D721Med (cell line): Measurements from ENCODE around the gene GK2.

Source experiments
- DNase-seq: peaks from one replicate; pipeline ENCODE4 v3.0.0; 2011; ENCODE audit warnings: low spot score; ENCODE audit not compliant: insufficient read length
- FAIRE-seq: peaks from 2 replicates; lab custom pipeline; 2011; peaks lifted over from hg19 to GRCh38; lab: Jason Lieb, UNC
- TF ChIP-seq, protein P1 (sequence below): IDR thresholded peaks from 2 replicates; pipeline ENCODE4 v1.5.1; 2012; ENCODE audit warnings: mild to moderate bottlenecking, control low read depth; ENCODE audit not compliant: insufficient read depth; ENCODE audit errors: missing control alignments

GK2 gene

DNA sequence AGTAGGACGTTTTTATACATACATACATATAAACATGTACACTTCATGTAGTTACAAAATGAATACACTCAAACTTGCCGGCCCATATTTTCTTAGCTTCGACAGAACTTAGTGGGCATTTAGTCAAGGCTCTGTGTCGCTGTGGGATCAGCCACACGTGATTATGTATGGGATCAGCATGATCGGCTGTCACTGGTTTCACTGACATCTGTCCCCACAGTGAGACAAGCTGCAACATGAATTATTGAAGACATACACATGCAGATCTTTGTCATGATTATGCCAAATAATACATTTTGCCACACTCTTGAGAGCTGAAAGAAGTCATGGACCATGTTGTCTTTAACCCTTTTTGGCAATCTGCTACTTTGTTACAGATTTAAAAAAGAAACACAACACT is 44.0 kb downstream of the GK2 start:
- TF ChIP-seq, protein P1, sequence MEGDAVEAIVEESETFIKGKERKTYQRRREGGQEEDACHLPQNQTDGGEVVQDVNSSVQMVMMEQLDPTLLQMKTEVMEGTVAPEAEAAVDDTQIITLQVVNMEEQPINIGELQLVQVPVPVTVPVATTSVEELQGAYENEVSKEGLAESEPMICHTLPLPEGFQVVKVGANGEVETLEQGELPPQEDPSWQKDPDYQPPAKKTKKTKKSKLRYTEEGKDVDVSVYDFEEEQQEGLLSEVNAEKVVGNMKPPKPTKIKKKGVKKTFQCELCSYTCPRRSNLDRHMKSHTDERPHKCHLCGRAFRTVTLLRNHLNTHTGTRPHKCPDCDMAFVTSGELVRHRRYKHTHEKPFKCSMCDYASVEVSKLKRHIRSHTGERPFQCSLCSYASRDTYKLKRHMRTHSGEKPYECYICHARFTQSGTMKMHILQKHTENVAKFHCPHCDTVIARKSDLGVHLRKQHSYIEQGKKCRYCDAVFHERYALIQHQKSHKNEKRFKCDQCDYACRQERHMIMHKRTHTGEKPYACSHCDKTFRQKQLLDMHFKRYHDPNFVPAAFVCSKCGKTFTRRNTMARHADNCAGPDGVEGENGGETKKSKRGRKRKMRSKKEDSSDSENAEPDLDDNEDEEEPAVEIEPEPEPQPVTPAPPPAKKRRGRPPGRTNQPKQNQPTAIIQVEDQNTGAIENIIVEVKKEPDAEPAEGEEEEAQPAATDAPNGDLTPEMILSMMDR = no peak
- FAIRE-seq = peak; percentile 38
- DNase-seq = no peak

DNA sequence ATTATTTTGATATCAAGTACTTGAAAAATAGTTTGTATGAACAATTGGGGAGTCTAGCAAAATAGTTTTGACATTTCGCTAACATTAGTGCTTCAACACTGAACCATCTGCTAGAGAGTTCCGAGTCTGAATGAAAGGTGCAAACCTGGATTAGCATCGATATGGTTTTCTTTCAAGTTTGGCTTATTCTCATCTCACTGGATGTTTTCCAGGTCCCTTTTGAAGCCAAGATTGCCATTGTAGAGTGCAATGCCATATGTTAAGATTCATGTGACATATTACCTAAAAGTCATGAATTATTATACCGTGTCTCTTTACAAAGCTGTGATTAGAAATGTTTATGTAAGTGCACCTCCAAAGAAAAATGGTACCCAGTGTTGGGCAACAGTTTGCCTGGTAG is 45.4 kb downstream of the GK2 start:
- DNase-seq (no peak), FAIRE-seq (peak; percentile 51)
- TF ChIP-seq, protein P1 = no peak

DNA sequence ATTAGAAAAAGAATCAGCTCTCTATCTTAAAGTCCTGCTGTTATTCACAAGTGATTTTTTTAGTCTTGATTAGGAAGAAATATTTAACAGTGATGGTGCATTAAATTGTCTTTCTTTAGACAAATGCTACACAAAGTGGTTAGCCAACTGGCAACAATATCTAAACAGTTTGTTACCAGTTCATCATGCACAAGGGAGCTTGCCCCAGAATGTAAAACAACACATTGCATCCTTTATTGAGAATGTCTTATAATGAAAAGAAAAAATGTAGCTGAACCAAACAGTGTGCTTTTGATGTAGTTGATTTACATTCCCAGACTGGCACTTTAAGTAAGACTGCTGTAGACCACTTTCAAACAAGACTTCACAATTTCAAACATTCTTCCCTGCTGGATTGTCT is 48.0 kb downstream of the GK2 start:
- TF ChIP-seq, protein P1 = no peak
- FAIRE-seq (no peak), DNase-seq (no peak)

DNA sequence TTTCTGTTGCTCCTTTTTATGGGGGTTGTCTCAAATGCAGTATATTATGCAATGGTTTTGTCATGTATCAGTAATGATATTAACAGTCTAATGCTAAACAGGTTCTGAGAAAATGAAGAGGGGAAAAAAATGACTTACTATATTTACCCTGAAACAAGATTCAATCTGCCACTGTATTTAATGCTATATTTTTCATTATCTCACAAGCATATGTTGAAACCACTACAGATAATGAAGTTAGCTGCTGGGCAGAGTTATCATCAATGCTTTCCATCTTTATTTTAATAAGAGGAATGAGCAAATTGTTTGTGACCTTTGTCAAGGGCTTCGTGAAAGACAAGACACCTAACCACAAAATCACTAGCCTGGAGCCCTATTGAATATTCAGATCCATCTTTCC is 49.6 kb downstream of the GK2 start:
- no peak for DNase-seq
- TF ChIP-seq, protein P1 = no peak
- no peak for FAIRE-seq

DNA sequence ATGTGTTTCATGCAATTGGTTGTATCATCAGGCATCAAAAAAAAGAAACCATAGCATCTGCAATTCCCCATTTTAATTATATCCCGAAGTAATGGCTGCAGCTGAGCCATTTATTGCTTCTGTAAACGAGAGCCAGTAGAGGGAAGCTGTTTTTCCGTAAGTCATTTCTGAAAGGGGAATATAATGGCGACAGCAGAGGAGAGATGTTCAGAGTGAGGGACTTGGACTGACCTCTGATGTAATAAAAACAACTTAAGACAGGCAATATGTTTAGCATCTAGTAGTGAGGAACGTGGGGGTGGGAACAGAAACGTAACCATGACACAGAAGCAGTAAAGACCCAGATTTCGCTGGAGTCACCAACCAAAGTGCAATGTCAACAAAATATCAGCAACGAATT is 50.7 kb downstream of the GK2 start:
- DNase-seq (no peak), FAIRE-seq (no peak)
- TF ChIP-seq, protein P1 = no peak
